Small intestine (tissue), 7 donors: ENCODE data around the gene UBR4. TPM values are rescaled to one million over a fixed set of nuclear protein-coding genes. Genes with fewer than 3 reads are reported as not detected.

ENCODE experiments used
- DNase-seq, 2 donors: peaks; one replicate each; pipeline versions ENCODE4 v3.0.0 to v3.0.0-alpha.2; 2013
- FAIRE-seq: peaks from 2 replicates; lab custom pipeline; 2012; peaks lifted over from hg19 to GRCh38; lab: Jason Lieb, UNC
- H3K27ac ChIP-seq, 3 donors: one replicate each; pipeline ENCODE4 v1.5.1; 2013; ENCODE audit warnings: low read length in 2 of 3, mild to moderate bottlenecking in 2 of 3, control low read depth in 1 of 3, inconsistent platforms in 1 of 3, low read depth in 1 of 3, moderate library complexity in 1 of 3
- H3K27me3 ChIP-seq, 3 donors: one replicate each; pipeline ENCODE4 v1.6.1; 2013; ENCODE audit warnings: low read length in 3 of 3, inconsistent platforms in 1 of 3; ENCODE audit not compliant: control insufficient read depth in 3 of 3, insufficient read depth in 3 of 3
- H3K36me3 ChIP-seq, 3 donors: one replicate each; pipeline ENCODE4 v1.6.1; 2013; ENCODE audit warnings: low read length in 3 of 3, inconsistent platforms in 1 of 3, low read depth in 1 of 3, mild to moderate bottlenecking in 1 of 3, moderate library complexity in 1 of 3; ENCODE audit not compliant: control insufficient read depth in 3 of 3, insufficient read depth in 2 of 3
- H3K4me1 ChIP-seq, 3 donors: one replicate each; pipeline ENCODE4 v1.6.1; 2013; ENCODE audit warnings: low read length in 2 of 3, inconsistent platforms in 1 of 3, low read depth in 1 of 3, mild to moderate bottlenecking in 1 of 3, moderate library complexity in 1 of 3; ENCODE audit not compliant: control insufficient read depth in 3 of 3, insufficient read depth in 2 of 3
- H3K4me3 ChIP-seq, 3 donors: one replicate each; pipeline ENCODE4 v1.5.1; 2013; ENCODE audit warnings: low read length in 3 of 3, control low read depth in 1 of 3, inconsistent platforms in 1 of 3, low read depth in 1 of 3, mild to moderate bottlenecking in 1 of 3, moderate library complexity in 1 of 3
- H3K9me3 ChIP-seq, 2 donors: one replicate each; pipeline ENCODE4 v1.6.1; 2013; ENCODE audit warnings: low read depth in 1 of 2, low read length in 1 of 2; ENCODE audit not compliant: control insufficient read depth in 2 of 2, insufficient read depth in 1 of 2
- WGBS, 3 donors: extraction: QIAGEN DNeasy Blood & Tissue Kit; methylation state at CpG; one replicate each; pipeline ENCODE4 v1.1.7; 2013; 5-methylcytosine and 5-hydroxymethylcytosine counted together
- polyA plus RNA-seq, 4 donors: library from polyadenylated mRNA; stranded (reverse) in 3 of 4; unstranded in 1 of 4; fragments of 200-250 nt in 3 of 4; fragments of 120-200 nt in 1 of 4; gene quantifications; one replicate each; pipeline versions ENCODE4 v1.2.1 to v1.2.3, GENCODE V29; 2013
- donor health status: healthy with polysubstance abuse.
- donor health status: control.
- donor health status: control.
- donor health status: Bipolar disorder and iron deficiency.
- donor health status: healthy.

Gene UBR4
- polyA plus RNA-seq, 4 donors: 85.9 to 275 (median 143) TPM

GRCh38 chr1:19160831-19161230, 49.2 kb downstream of the UBR4 start:
- 96 to 99% (median 97%) methylated on average over 7 of the region's 7 CpGs for WGBS, 3 donors
- DNase-seq: no peak
- FAIRE-seq: no peak
- Histone ChIP-seq H3K9me3 (no peaks in the 10 kb centered on the region), H3K4me1 (peaks cover 0 to 2% (median 0%) of the 10 kb centered on the region in 3 donors), H3K27me3 (no peaks in the 10 kb centered on the region), H3K4me3 (no peak overlapping the region), H3K27ac (no peak overlapping the region), H3K36me3 (peaks cover 46 to 67% (median 46%) of the 10 kb centered on the region in 3 donors)

DNA sequence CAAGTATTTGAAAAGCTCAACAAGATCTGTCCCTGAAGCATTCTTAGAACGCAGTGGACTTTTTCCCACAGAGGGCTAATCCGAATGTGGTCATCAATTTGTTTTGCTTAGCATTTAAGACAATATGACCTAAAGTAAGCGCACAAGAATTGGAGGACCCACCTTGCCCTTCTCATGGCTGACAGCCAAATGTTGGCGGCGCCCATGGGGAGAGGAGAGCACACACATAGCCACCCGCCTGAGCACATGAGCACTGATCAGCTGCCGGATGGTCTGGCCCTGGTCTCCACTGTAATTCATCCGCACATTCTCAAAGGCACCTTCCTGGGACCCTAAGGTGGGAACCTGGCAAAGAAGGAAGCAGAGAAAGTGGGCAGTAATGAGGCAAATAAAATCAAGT, 52.4 kb downstream of the UBR4 start:
- Histone ChIP-seq H3K4me3 (no peak overlapping the region), H3K27me3 (no peaks in the 10 kb centered on the region), H3K36me3 (peaks cover 49 to 77% (median 59%) of the 10 kb centered on the region in 3 donors), H3K9me3 (no peaks in the 10 kb centered on the region), H3K4me1 (no peaks in the 10 kb centered on the region), H3K27ac (no peak overlapping the region)
- DNase-seq (no peak), FAIRE-seq (no peak)
- WGBS, 3 donors: 90 to 93% (median 91%) methylated on average over 8 of the region's 8 CpGs

DNA sequence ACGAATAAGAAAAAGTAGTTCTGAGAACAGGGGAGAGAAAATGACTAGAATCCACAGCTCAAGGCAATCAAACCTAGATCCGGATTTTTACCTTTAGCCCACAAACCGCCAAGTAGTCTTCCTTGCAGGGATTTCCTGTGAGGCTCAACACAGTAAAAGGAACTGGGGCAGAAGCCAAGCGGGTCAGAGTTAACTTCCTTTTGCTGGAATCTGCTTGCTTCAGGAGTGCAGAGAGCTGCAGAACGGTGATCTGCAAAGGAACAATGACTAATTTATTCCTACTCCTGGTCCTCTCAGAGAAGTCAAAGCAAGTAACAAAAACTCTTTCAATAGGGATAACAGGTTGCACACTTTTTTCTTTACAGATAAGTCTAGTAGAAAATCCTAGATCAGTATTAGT, 53.4 kb downstream of the UBR4 start:
- peak; percentile 7 to 20 for DNase-seq
- Histone ChIP-seq H3K4me3 (no peak overlapping the region), H3K4me1 (no peaks in the 10 kb centered on the region), H3K27me3 (no peaks in the 10 kb centered on the region), H3K27ac (no peak overlapping the region), H3K36me3 (peaks cover 49 to 78% (median 59%) of the 10 kb centered on the region in 3 donors), H3K9me3 (no peaks in the 10 kb centered on the region)
- 16 to 40% (median 23%) methylated on average over 5 of the region's 5 CpGs for WGBS, 3 donors
- FAIRE-seq: no peak

GRCh38 chr1:19154876-19155275, 55.2 kb downstream of the UBR4 start:
- Histone ChIP-seq H3K4me1 (no peaks in the 10 kb centered on the region), H3K9me3 (no peaks in the 10 kb centered on the region), H3K27me3 (no peaks in the 10 kb centered on the region), H3K27ac (no peak overlapping the region), H3K36me3 (peaks cover 48 to 78% (median 63%) of the 10 kb centered on the region in 3 donors), H3K4me3 (no peak overlapping the region)
- 80 to 89% (median 86%) methylated on average over 7 of the region's 7 CpGs for WGBS, 3 donors
- FAIRE-seq: no peak
- peak in 1 of 2 donors; percentile 20 for DNase-seq

- Histone ChIP-seq H3K27me3 (no peaks in the 10 kb centered on the region), H3K4me3 (no peak overlapping the region), H3K36me3 (peaks cover 57 to 73% (median 63%) of the 10 kb centered on the region in 3 donors), H3K27ac (no peak overlapping the region), H3K4me1 (no peaks in the 10 kb centered on the region), H3K9me3 (no peaks in the 10 kb centered on the region)
- WGBS, 3 donors: 93 to 97% (median 94%) methylated on average over 7 of the region's 7 CpGs
- DNase-seq: no peak
- FAIRE-seq: no peak
Measured at GRCh38 chr1:19153169-19153568, 56.9 kb downstream of the UBR4 start.

DNA sequence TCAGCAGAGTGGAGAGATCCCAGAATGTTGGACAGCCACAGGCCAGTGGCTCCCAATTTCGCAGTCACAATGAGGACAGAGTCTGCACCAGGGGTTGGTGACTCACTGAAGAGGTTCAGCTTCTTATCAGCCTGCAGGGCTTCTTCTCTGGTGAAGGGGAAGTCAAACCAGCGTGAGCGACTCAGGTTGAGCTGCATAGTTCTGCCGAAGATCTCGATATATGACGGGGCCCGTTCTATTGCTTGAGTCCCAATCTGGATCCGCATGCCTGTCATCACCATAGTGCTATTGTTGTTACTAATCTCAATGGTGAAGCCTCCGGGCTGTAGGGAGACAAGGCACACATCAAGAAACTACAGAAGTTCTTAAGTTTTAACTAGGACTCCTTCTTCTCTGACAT, 58.5 kb downstream of the UBR4 start:
- Histone ChIP-seq H3K27ac (no peak overlapping the region), H3K4me3 (no peak overlapping the region), H3K9me3 (no peaks in the 10 kb centered on the region), H3K36me3 (peaks cover 64 to 76% (median 70%) of the 10 kb centered on the region in 3 donors), H3K4me1 (no peaks in the 10 kb centered on the region), H3K27me3 (no peaks in the 10 kb centered on the region)
- 94% methylated on average over 9 of the region's 9 CpGs for WGBS, 3 donors
- DNase-seq: no peak
- FAIRE-seq: no peak

GRCh38 chr1:19149736-19150135, 60.3 kb downstream of the UBR4 start:
- Histone ChIP-seq H3K36me3 (peaks cover 67 to 72% (median 67%) of the 10 kb centered on the region in 3 donors), H3K4me3 (no peak overlapping the region), H3K4me1 (no peaks in the 10 kb centered on the region), H3K27ac (no peak overlapping the region), H3K27me3 (no peaks in the 10 kb centered on the region), H3K9me3 (no peaks in the 10 kb centered on the region)
- WGBS, 3 donors: 87 to 96% (median 88%) methylated on average over 3 of the region's 3 CpGs
- no peak for DNase-seq
- FAIRE-seq: no peak

DNA sequence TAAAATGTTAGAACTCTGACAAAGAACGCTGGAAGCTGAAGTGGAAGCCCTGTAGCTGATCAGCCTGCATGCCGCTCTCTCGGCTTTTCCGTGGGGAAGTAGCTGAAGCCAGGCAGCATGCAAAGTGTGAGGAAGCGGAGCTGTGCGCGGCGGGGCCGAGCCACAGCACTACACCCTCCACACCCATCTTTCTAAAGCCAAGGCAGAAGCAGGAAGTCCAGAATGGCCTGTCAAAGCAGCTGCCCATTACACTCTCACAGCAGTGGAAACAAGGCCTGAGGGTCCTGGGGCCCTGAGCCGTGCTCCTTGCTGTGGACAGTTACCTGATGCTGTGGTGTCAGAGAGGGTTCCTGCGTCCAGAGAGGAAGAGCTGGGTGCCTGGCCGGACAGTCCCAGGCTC, 69.6 kb downstream of the UBR4 start:
- H3K36me3 ChIP-seq: peaks cover 20 to 42% (median 27%) of the 10 kb centered on the region in 3 donors
- FAIRE-seq (no peak), DNase-seq (no peak)
- no peak overlapping the region for H3K4me3 ChIP-seq
- no peaks in the 10 kb centered on the region for H3K4me1 ChIP-seq
- H3K27me3 ChIP-seq: no peaks in the 10 kb centered on the region
- 85 to 96% (median 90%) methylated on average over 12 of the region's 12 CpGs for WGBS, 3 donors
- no peaks in the 10 kb centered on the region for H3K9me3 ChIP-seq
- H3K27ac ChIP-seq: no peak overlapping the region

DNA sequence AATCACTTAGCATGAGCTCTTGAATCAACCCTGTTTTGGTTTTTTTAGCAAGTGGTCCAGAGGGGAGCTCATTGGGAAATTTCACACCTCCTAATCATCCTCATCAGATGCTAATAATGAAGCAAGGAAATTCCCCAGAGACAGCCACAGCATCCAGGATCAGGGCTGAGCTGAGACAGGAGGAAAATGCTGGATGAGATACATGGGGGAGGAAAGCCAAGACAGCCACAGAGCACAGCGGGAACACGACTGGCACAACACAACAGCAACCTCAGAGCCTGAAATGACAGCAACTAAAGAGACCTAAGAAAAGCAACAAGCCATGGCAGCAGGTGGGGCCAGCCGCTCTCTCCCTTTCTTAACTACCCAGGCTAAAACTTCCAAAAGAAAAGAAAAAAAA, 70.4 kb downstream of the UBR4 start:
- DNase-seq: no peak
- no peaks in the 10 kb centered on the region for H3K4me1 ChIP-seq
- WGBS, 3 donors: 74 to 95% (median 84%) methylated on average over 3 of the region's 3 CpGs
- no peaks in the 10 kb centered on the region for H3K9me3 ChIP-seq
- H3K36me3 ChIP-seq: peaks cover 16 to 43% (median 27%) of the 10 kb centered on the region in 3 donors
- H3K27me3 ChIP-seq: no peaks in the 10 kb centered on the region
- H3K4me3 ChIP-seq: no peak overlapping the region
- H3K27ac ChIP-seq: no peak overlapping the region
- FAIRE-seq: no peak
